HG02759 (cell line): ENCODE results near the gene ACAD9.
"Not testable (repeated sequence)": the region's sequence is repeated elsewhere in the genome, so short reads cannot be mapped to it uniquely, and the experiment has no call there.

Experiments used
- ATAC-seq: cut with Tn5 transposase; IDR thresholded peaks from one replicate; pipeline ENCODE4 v1.9.1; 2021; ENCODE audit warnings: mild to moderate bottlenecking, moderate library complexity; ENCODE audit not compliant: unreplicated experiment

ACAD9 gene

DNA sequence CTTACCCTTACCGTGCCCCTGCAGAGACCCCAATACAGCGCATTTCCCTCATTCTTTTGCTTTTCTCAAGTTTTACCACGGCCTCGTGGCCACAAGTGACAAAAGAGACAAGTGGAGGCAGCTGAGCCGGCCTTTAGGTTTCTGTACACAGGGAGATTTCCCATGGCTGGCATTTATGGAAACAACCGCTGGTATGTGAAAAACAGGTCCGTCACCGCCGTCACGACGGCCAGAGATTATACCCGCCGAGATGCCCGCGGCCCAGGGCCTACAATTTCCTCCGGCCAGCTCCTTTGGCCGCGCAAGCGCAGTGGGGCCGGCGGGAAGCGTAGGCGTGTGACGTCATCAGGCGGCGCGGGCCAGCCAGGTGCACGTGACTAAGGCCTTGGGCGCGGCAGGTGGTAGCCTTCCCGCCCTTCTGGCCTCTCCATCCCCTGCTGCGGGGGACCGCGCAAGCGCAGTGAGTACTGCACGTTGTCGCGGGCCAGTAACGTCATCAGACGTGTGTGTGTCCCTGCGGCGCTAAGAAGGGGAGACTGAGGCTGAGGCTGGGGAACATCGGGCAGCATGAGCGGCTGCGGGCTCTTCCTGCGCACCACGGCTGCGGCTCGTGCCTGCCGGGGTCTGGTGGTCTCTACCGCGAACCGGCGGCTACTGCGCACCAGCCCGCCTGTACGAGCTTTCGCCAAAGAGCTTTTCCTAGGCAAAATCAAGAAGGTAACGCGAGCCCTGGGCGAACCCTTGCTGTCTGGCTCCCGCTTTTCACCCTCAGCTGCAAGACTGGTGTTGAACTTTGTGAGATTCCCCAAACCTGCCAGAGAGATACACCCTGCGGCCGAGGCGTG, at the start of gene ACAD9:
TSS of gene ACAD9 (plus strand) at position 496 of the 845 bp plus-strand sequence. CDS start at position 568, 72 bp downstream.
- ATAC-seq, result peak; percentile 92

DNA sequence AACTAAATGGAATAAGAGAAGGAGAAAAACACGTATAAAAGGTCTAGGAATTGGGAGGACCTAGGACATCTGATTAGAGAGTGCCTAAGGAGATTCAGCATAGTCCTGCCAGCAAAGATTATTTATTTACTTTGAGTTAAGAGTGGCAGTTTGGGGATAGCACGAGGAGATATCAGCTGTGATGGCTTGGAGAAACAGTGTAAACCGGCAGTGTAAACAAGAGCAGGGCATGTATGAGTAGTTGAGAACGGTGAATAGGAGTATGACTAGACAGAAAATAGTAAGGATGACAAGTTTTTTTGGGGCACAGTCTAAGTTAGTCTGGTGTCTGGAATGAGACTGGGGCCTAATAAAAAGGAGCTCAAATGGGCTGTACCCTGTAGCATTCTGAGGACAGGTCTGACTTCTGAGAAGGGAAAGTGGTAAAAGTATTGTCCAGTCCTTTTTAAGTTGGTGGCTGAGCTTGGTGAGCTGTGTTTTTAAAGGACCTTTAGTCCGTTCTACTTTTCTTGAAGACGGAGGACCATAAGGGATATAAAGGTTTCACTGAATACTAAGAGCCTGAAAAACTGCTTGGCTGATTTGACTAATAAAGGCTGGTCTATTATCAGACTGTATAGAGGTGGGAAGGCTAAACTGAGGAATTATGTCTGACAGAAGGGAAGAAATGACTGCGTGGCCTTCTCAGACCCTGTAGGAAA, 49.3 kb upstream of the ACAD9 start:
- ATAC-seq, result not testable (repeated sequence)

- ATAC-seq, result not testable (repeated sequence)
Observed at GRCh38 chr3:128830762-128831161, 48.7 kb upstream of the ACAD9 start.

DNA sequence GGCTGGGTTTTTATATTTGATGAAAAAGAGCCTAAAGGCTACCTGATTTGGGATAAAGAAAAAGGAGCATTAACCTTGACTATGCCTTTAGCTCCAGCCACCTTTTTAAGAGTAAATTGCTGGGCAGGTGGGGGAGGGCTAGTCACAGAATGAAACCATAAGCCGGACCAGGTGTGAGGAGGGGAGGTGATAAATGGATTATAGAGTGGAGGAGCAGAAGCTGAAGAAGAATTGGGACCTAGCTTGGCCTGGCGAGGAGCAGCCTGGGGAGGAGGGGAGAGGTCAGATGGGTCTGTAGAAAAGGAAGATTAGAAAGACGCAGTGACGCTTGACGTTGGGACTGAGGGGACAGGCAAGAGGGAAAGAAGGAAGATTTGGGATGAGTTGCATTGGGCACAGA, 46.4 kb upstream of the ACAD9 start:
- not testable (repeated sequence) for ATAC-seq

DNA sequence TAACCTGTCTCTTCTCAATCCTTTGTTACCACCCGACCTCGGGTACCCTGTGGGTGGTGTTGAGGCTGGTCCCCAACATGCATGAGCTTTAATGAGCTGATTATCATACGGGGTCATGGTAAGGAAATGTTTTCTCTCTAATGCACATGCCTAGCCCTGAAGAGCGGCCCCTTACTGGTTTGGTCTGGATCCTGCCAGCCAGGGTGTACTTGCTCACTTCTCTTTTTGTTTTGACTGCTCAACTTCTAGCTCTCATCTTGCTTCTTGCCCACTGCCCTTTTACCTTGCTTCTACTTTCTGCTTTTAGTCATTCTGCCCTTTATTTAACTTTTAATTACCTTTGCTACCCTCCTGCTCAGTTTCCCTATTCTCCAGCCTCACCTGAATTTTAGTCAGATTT, 44.3 kb upstream of the ACAD9 start:
- no peak for ATAC-seq

GRCh38 chr3:128841926-128842920, 37.2 kb upstream of the ACAD9 start:
- ATAC-seq, result no peak

DNA sequence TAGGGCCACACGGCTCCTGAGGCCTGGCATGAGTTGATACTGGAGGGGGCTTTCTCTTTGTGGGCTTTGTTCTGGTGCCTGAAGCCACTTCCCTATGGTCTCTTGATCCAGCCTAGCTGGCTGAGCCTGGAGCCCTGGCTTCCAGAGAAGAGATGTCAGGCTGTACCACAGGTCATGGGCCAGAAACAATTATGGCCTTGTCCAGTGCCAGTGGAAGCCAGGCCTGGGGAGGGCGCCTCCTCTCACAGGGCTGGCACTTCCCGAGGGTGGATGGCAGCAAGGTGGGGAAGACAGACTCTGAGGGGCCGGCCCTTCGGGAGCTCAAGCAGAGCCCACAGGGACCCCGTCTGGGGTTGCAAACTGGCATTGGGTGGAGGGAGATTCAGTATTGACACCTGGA, 34.9 kb upstream of the ACAD9 start:
- no peak for ATAC-seq

DNA sequence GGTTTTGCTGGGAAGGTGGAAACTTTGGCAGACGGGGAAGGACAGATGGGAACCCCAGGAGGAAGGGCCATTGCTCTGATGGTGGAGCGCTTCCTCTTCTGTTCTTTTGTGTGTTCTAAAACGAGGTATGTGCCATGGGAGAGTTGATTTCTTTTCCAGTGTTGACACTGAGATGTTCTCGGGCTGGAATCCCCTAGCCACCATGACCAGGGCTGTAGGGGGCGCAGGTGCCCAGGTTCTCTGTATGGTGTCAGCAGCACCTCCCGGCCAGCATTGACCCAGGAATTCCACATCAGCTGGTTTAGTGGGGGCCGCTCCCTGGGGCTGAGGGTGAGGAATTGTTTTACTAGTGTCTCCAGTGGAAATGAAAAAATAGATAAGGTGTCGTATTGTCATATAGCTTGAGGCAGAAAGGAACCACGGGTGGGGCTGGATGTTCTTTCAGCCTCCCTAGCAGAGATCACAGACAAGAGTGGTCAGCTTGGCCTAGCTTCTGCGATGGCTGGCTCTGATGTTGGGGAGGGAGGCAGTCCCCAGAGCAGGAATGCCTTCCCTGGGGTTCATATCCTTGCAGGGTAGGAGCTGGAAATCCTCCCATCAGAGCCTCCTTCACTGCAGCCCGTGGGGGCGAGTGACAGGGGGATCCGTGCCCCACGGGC, 34.2 kb upstream of the ACAD9 start:
- no peak for ATAC-seq

- ATAC-seq, result peak; percentile 84
Observed at GRCh38 chr3:128845778-128846485, 33.5 kb upstream of the ACAD9 start.

GRCh38 chr3:128846486-128846891, 32.9 kb upstream of the ACAD9 start:
- peak; percentile 6 for ATAC-seq

DNA sequence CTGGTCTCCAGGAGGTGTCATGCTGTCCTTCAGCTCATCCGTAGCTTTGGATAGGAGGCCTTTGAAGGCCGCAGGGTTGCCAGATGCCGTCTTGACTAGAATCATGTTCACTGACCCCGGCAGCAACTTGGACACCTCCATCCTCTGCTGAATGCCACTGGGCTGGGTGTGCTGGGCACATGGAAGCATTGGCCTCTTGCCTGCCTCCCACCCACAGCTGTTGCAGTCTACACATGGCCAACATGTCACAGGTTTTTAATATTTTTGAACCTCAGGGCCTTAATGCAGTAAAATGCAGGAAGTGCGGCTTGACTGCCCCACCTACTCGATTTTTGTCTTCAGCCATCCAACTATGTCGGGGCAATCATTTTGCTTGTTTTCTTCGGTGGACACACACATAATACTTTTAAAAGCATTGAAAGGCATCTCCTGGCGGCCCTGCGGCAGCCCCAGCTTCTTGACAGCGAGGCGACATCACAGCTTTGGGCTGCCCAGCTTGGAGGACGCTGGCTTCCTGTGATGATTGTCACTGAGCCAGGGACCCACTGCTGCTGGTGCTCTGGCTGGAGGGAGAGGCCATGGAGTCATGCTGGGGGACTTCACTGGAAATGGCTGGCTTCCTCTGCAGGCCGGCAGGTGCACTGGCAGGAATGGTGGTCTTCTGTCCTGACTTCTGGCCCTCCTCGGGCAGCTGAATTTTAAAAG, 31.6 kb upstream of the ACAD9 start:
- ATAC-seq, result no peak

GRCh38 chr3:128848936-128849335, 30.5 kb upstream of the ACAD9 start:
- ATAC-seq, result no peak

GRCh38 chr3:128849911-128850455, 29.4 kb upstream of the ACAD9 start:
- ATAC-seq, result no peak

- ATAC-seq, result no peak
Observed at GRCh38 chr3:128850544-128850943, 28.9 kb upstream of the ACAD9 start.

- no peak for ATAC-seq
Observed at GRCh38 chr3:128851601-128852000, 27.8 kb upstream of the ACAD9 start.

DNA sequence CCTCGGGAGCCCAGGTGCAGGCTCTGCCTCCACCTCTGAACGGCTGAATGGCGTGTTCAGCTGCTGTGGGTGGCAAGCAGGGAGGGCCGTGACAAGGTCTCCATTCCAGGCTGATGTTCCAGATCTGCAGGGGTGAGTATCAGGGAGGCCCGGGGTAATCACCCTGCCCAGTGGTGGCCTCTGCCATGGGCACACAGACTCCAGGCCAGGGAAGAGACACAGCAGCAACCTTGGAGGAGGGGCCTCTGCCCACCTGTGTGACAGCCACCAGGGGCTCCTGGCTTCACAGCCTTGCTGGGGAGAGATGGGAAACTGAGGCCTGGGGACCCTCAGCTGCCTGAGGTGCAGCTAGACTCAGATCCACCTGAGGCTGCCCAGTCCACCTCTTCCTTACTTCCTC, 25.6 kb upstream of the ACAD9 start:
- no peak for ATAC-seq

- ATAC-seq, result no peak
Observed at GRCh38 chr3:128854475-128854874, 24.9 kb upstream of the ACAD9 start.

GRCh38 chr3:128855569-128855968, 23.9 kb upstream of the ACAD9 start:
- no peak for ATAC-seq

DNA sequence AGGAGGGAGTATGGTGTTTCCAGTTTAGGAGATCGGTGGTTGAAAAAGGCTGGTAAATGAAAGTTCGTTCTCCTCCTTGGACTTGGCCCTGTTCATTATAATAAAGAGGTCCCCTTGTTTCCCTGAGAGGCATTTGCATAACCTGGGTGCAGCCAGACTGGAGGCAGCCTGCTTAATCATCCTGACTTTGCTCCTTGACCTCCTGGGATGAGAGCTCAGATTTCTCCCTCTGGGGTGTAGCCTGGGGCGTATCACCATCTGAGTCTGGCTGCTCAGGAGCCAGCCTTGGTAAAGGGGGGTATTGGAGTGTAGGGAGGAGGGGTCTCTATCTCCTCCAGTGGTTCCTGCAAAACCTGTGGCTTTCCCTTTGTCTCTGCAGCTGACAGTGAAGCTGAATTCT, 21.3 kb upstream of the ACAD9 start:
- no peak for ATAC-seq
